ENCODE results near the gene RNPS1. TPM values are rescaled to one million over a fixed set of nuclear protein-coding genes. Genes with fewer than 3 reads are reported as not detected.

The RNPS1 gene
- total and polyA plus RNA-seq, 3 donors from 2014 or later = 197 to 294 (median 261) TPM

DNA sequence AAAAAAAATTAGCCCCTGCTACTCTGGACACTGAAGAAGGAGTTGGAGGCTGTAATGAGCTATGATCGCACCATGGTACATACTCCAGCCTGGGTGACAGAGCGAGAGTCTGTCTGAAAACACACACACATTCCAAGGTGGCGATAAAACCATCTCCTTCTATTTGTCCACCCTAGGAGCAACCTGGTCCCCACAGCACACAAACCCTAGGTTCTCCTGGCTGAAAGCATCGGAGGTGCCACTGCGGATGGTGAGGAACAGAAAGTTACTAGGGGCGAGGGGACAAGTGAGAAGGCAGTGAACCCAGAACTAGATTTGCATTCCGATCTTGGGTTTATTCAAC, 15.1 kb downstream of the RNPS1 start:
- WGBS, 2 donors = 95 to 97% methylated on average over 7 of the region's 7 CpGs
- TF ChIP-seq POLR2A (IDR thresholded peaks at IDR 0.05) = no peak
- TF ChIP-seq, protein P1, sequence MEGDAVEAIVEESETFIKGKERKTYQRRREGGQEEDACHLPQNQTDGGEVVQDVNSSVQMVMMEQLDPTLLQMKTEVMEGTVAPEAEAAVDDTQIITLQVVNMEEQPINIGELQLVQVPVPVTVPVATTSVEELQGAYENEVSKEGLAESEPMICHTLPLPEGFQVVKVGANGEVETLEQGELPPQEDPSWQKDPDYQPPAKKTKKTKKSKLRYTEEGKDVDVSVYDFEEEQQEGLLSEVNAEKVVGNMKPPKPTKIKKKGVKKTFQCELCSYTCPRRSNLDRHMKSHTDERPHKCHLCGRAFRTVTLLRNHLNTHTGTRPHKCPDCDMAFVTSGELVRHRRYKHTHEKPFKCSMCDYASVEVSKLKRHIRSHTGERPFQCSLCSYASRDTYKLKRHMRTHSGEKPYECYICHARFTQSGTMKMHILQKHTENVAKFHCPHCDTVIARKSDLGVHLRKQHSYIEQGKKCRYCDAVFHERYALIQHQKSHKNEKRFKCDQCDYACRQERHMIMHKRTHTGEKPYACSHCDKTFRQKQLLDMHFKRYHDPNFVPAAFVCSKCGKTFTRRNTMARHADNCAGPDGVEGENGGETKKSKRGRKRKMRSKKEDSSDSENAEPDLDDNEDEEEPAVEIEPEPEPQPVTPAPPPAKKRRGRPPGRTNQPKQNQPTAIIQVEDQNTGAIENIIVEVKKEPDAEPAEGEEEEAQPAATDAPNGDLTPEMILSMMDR (IDR thresholded peaks at IDR 0.05) = no peak
- intact Hi-C loops (cut with DNase I; ENCODE audit: low total_unique reads) = loop anchor here (10.0 kb wide), 1 partner anchor 98 kb away; the partner anchor contains the start of gene TRAF7
- H3K27ac ChIP-seq = no peak overlapping the region
- H3K9me3 ChIP-seq = no peaks in the 10 kb centered on the region
- no peaks in the 10 kb centered on the region for H3K27me3 ChIP-seq
- H3K4me1 ChIP-seq = peaks cover 14% of the 10 kb centered on the region
- no peaks in the 10 kb centered on the region for H3K36me3 ChIP-seq (ENCODE audit: low read depth, missing control alignments)
- DNase-seq = no peak
- no peak overlapping the region for H3K4me3 ChIP-seq

DNA sequence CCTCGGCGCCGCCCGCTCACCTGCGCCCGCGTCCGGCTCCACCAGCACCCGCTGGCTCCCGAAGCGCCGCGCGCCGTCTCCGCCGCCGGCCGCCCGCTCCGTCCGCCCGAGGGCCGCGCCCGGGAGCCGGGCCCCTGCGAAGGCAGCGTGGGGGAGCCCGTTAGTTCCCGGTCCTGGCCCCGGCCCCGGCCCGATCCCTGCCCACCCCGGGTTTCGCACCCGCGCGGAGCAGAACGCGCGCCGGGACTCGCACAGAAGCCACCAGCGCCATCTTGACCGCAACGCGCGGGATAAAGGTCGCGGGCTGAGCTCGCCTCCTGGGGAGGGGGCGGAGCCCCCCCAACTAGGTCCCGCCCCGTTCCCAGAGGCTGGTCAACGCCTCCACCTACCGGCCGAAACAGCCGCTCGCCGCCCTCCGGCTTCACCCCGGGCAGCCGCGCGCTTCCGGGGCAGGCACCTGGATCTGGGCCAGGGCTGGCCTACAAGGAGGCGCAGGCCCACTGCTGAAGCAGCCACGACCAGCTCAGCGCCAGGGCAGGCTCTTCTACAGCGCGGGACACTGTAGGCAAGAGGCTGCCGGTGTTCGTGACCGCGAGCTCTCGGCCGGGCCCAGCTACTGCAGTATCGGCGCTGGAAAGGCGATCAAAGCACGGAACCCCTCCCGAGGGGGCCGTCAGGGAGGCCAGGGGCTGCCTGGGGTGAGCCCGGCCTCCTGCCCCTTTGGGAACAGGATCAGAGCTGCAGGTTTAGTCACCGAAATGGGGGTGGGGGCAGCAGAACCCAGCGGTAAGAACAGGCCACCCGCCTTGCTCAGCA, 16.4 kb downstream of the RNPS1 start, which contains the start of gene ECI1:
Gene ECI1, minus strand, starts transcription at position 292 of the 816 bp plus-strand sequence. Its CDS starts 21 bp downstream, at position 271.
- TF ChIP-seq, protein P1 (IDR thresholded peaks at IDR 0.05) = peak; percentile 63 to 88 (median 72)
- TF ChIP-seq POLR2A (IDR thresholded peaks at IDR 0.05) = no peak
- WGBS, 2 donors = 1 to 2% methylated on average over 8 to 30 of the region's 88 CpGs
- H3K4me3 ChIP-seq = peak within 1 kb of the TSS; percentile 70 to 91
- H3K9me3 ChIP-seq = no peaks in the 10 kb centered on the region
- no peaks in the 10 kb centered on the region for H3K36me3 ChIP-seq (ENCODE audit: low read depth, missing control alignments)
- H3K27ac ChIP-seq = peak within 1 kb of the TSS; percentile 55 to 88
- no peaks in the 10 kb centered on the region for H3K27me3 ChIP-seq
- intact Hi-C loops (cut with DNase I; ENCODE audit: low total_unique reads) = loop anchor here (10.0 kb wide), 1 partner anchor 97 kb away; the partner anchor contains the start of gene TRAF7
- H3K4me1 ChIP-seq = peaks cover 14% of the 10 kb centered on the region
- DNase-seq = peak; percentile 96

DNA sequence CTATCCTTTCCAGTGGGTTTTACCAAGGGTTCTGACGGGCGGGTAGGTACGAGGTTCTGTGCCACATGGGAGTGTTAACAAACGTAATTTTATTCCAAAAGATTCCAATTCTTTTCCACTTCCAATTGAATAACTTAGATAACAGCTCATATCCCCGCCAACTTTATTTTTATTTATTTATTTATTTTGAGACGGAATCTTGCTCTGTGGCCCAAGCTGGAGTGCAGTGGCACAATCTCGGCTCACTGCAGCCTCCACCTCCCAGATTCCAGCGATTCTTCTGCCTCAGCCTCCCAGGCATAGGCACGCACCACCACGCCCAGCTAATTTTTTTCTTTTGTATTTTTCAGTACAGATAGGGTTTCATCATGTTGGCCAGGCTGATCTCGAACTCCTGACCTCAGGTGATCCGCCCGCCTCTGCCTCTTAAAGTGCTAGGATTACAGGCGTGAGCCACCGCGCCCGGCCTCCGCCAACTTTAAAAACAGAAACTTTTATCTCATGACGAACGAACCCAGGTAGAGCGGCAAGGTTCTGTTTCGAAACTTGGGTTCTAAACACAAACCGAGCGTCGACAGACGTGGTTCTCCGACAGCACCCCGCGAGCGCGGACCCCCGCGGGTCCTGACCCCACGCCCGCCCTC, 17.2 kb downstream of the RNPS1 start:
- Histone ChIP-seq H3K4me3 (peak overlapping the region; percentile 70 to 91), H3K36me3 (ENCODE audit: low read depth, missing control alignments) (no peaks in the 10 kb centered on the region), H3K4me1 (peaks cover 14% of the 10 kb centered on the region), H3K9me3 (no peaks in the 10 kb centered on the region), H3K27ac (peak overlapping the region; percentile 55 to 88), H3K27me3 (no peaks in the 10 kb centered on the region)
- TF ChIP-seq POLR2A (IDR thresholded peaks at IDR 0.05) = no peak
- TF ChIP-seq, protein P1 (IDR thresholded peaks at IDR 0.05) = no peak
- peak; percentile 44 for DNase-seq
- intact Hi-C loops (cut with DNase I; ENCODE audit: low total_unique reads) = loop anchor here (10.0 kb wide), 1 partner anchor 96 kb away; the partner anchor contains the start of gene TRAF7
- whole genome bisulfite sequencing, 2 donors = 2% methylated on average over 22 to 31 of the region's 35 CpGs

DNA sequence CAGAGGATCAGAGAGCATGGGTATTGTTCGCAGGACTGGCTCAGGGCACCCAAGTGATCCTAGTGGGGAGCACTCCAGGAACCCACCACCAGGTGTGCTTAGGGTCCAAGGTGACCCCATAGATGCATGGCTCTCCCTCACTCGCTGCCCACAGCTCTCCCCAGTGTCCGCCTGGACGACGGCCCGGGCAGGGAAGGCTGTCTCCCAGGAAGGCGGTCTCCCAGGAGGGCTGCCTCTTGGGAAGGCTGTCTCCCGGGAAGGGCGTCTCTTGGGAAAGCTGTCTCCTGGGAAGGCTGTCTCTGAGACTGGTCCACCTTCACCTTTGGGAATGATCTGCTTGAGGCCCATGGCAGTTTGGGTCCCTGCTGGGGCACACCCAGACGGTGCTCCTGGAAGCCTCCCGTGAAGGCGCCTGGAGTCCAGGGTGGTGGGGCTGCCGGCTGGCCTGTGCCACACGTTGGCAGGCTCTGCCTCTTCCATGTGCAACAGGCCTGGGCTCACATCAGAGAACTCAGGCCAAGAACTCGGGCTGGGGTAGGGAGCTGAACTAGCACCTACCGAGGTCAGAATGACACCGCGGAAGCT, 21.5 kb downstream of the RNPS1 start:
- intact Hi-C loops (cut with DNase I; ENCODE audit: low total_unique reads) = no loop called here
- no peaks in the 10 kb centered on the region for H3K36me3 ChIP-seq (ENCODE audit: low read depth, missing control alignments)
- no peaks in the 10 kb centered on the region for H3K9me3 ChIP-seq

More for the DNA sequence above, 21.5 kb downstream of the RNPS1 start:
- H3K27me3 ChIP-seq = no peaks in the 10 kb centered on the region
- H3K4me3 ChIP-seq = no peak overlapping the region
- DNase-seq = no peak
- no peak overlapping the region for H3K27ac ChIP-seq
- TF ChIP-seq, protein P1 (IDR thresholded peaks at IDR 0.05) = no peak
- no peak for TF ChIP-seq POLR2A (IDR thresholded peaks at IDR 0.05)
- peaks cover 6% of the 10 kb centered on the region for H3K4me1 ChIP-seq
- 91 to 93% methylated on average over 11 to 18 of the region's 18 CpGs for WGBS, 2 donors

Data from testis (tissue), 3 donors.